Activated naive CD8-positive, alpha-beta T cell treated with anti-CD3 and anti-CD28 coated beads, Interleukin-2, amount 50 U/mL, for 16 hours (primary cell): ENCODE measurements around the gene ZCCHC7.
"Not testable (repeated sequence)": the region's sequence is repeated elsewhere in the genome, so short reads cannot be mapped to it uniquely, and the experiment has no call there.

ENCODE experiments used
- DNase-seq: peaks from one replicate; pipeline ENCODE4 v3.0.0-alpha.2; 2020; ENCODE audit warnings: low read depth, low spot score

The ZCCHC7 gene

GRCh38 chr9:37251452-37251851 is 131.1 kb downstream of the ZCCHC7 start:
- no peak for DNase-seq

GRCh38 chr9:37253377-37253937 is 133.1 kb downstream of the ZCCHC7 start:
- no peak for DNase-seq

- DNase-seq: no peak
Observed at GRCh38 chr9:37255187-37255586, 134.8 kb downstream of the ZCCHC7 start.

- DNase-seq: no peak
Observed at GRCh38 chr9:37255944-37256862, 135.8 kb downstream of the ZCCHC7 start.

GRCh38 chr9:37259951-37260350 is 139.6 kb downstream of the ZCCHC7 start:
- no peak for DNase-seq

- no peak for DNase-seq
Observed at GRCh38 chr9:37262410-37262809, 142.0 kb downstream of the ZCCHC7 start.

GRCh38 chr9:37264539-37264938 is 144.2 kb downstream of the ZCCHC7 start:
- no peak for DNase-seq

GRCh38 chr9:37266630-37267029 is 146.3 kb downstream of the ZCCHC7 start:
- no peak for DNase-seq

GRCh38 chr9:37269221-37269620 is 148.8 kb downstream of the ZCCHC7 start:
- no peak for DNase-seq

GRCh38 chr9:37271679-37272078 is 151.3 kb downstream of the ZCCHC7 start:
- DNase-seq: no peak

- DNase-seq: no peak
Observed at GRCh38 chr9:37273595-37273994, 153.2 kb downstream of the ZCCHC7 start.

GRCh38 chr9:37281541-37281940 is 161.2 kb downstream of the ZCCHC7 start:
- DNase-seq: no peak

- no peak for DNase-seq
Observed at GRCh38 chr9:37283730-37284325, 163.5 kb downstream of the ZCCHC7 start.

- no peak for DNase-seq
Observed at GRCh38 chr9:37284636-37285035, 164.3 kb downstream of the ZCCHC7 start.

GRCh38 chr9:37286530-37287175 is 166.3 kb downstream of the ZCCHC7 start:
- no peak for DNase-seq

- no peak for DNase-seq
Observed at GRCh38 chr9:37287317-37287716, 166.9 kb downstream of the ZCCHC7 start.

GRCh38 chr9:37289631-37290030 is 169.3 kb downstream of the ZCCHC7 start:
- no peak for DNase-seq

GRCh38 chr9:37290366-37290939 is 170.1 kb downstream of the ZCCHC7 start:
- DNase-seq: no peak

- DNase-seq: no peak
Observed at GRCh38 chr9:37290940-37291485, 170.6 kb downstream of the ZCCHC7 start.

- not testable (repeated sequence) for DNase-seq
Observed at GRCh38 chr9:37291612-37292238, 171.4 kb downstream of the ZCCHC7 start.

GRCh38 chr9:37292896-37293295 is 172.5 kb downstream of the ZCCHC7 start:
- no peak for DNase-seq
